Stimulated activated CD4-positive, alpha-beta T cell treated with anti-CD3 and anti-CD28 coated beads, TNF-alpha, amount 100 ng/mL, for 4 hours (primary cell): ENCODE results near the gene SYNDIG1.

Experiments used
- DNase-seq, 3 experiments: peaks; one replicate each; pipeline ENCODE4 v3.0.0-alpha.2; 2020; ENCODE audit warnings: low read depth in 3 of 3

Gene SYNDIG1

DNA sequence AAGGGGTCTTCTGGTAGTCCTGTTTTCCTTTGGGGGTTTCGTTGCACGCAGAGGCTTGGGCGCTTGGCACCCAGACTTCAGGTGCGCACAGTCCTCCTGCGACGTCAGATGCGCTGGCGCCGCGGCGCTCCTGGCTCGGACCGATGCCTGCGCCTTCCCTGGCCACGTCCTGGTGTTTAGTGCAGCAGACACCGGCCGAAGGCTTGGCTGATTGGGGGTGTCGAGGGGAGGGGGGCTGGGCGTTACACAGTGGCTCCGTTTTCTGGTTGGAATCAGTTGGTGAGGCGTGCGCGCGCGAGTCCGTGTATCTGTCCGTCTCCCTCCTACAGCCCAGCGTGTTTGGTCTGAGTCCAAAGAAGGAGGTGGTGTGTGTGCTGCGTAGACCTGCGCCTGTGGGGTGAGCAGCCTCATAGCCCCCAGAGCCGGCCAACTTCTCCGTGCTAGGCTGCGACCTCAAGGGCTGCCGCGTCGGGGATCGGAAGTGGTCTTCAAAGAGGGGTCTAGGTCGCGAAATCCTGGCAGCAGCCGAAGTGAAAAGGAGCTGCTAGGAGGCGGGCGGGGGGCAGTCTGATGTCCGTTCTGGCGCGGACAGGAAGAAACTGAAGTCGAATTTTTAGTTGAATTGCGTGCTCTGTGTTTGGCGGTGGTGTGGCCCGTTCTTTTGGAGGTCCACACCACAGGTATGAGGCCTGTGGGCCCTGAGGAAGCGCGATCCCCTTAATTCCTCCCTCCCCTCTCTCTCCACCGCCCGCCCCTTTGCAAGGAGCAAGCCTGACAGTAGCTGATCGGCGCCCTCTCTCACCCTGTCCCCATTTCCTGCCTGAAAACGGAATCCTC, 1.5 kb downstream of the SYNDIG1 start:
- no peak for DNase-seq

DNA sequence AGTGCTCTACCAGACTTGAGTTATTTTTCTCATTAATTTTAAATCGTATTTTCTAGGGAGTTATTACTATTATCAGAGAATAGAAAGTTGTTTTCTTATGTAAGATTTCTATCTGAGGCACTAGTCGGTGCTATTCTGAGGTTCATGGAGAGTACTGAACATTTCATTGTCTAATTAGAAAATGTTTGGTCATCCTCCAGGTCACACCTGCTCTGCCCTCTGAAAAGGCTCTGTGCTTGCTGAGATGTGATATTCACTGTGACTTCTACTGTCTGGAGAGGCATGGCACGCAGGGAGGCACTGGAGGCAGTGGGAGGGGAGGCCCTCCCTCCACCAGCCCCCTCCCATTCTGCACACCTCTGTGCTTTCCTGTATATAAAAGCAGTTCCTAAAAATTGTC, 3.0 kb downstream of the SYNDIG1 start:
- no peak for DNase-seq

DNA sequence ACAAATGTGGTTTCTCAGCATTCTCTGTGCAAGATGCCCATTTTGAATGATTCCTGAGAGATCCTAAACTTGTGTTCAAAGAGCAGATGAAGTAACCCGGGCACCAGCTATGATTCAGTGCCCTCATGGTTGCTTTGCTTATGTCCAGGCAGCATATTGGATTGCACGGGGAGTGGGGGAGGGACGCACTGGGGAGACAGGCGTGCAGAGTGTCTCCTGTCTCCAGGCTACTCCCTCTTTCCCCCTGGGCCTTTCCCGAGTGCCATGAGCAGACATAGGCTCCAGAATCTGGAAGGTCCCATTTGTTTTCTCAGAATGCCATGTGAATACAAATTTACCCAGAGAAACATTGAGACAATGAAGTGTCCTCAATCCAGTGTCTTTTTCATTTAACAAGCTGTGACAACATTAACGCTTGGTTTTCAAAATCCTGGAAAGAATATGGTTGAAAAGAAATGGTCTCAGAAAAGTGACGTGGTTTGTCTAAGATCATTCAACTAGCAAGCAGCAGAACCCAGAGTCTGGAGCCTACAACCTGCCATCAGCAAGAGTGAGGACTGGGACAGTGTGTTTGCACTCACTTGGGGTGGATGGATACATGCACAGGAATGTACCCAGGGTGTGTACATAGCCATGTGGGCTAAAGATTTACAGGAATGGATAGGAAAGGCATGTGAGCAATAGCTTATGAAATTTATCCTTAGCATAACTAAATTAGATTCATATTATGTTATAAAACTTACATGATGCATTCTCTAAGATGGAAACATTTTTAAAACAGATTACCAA, 4.2 kb downstream of the SYNDIG1 start:
- no peak for DNase-seq

DNA sequence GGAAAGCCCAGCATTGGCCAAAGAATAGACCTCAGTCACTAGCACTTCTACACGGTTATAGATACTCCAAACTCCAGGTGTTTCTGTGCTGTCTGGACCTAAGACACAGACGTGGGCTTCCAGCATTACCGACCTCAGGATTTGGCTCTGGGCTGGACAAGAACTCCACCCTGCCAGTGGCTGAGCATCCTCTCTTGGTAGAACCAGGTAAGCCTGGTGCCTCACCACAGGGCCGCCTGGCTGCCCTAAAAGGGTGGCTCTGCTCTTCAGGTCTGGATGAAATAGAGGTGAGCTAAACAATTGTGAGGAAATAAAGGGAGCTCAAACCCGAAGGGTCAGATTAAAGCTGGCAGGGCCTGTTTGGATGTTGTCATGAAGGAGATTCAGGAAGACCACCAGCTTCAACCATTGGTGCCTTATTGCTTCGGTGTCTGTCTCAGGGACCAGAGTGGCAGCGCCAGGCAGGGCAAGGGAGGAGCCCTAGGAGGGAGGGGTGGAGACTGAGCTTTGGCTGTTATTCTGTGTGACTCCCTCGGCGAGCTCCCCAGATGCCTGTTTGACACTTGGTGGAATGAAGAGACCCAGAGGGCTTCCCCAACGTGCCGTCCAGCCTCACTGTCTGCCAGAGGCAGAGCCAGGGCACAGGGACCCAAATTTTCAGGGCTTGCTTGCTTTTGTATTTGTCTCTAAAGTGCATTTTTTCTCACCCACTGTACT, 8.6 kb downstream of the SYNDIG1 start:
- no peak for DNase-seq

DNA sequence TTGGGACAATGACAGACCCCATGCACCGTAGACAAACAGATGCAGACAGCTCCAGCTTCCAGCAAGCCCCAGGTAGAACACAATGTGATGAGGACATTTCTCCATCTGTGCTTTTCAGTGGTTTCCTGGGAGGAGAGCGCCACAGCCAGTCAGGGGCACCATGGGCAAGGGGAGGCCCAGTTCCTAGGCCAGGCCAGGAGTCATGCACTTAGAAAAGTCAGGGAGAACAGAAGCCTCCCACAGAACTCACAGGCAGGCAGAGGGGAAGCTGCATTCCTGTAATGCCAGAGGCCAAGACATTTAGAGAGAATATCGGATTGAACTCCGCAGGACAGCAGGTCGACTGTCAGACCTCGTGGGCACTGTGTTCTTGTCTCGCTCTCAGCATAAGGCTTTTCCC, 9.2 kb downstream of the SYNDIG1 start:
- DNase-seq: no peak

DNA sequence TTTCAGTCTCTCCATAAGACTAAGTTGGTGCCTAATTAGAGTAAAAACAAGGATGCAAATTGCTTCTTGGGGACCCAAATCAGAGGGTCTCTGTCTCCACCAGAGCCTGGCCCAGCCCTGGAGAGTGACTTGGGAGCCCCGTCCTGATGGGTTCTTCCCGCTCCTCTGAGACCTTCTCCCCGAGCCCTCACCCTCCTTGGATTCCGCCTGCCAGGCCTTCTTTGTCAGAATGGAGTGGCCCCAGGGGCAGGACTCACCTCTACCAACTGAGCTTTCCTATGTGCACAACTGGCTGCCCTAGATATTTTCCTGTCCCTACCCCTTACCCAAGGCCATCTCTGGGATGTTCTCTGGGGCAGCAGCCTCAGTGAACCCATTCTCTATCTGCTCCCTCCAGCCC, 9.7 kb downstream of the SYNDIG1 start:
- DNase-seq: no peak

DNA sequence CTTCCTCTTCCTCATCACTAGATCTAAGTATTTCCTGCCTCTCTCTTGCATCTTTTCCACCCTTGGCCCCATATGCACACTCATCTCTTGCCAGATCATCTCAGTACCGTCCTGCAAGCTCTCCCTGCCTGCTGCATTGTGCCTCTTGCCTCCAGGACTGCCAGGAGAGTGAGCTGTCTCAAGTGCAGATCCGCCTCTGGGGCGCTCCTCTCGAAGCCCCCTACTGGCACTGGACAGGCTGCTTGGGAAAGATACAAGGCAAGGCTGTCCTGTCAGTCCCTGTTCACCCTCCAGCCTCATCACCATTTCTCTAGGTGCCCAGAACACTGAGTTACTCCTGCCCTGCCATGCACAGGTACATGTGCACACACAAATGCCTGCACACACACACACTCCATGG, 10.2 kb downstream of the SYNDIG1 start:
- DNase-seq: no peak

DNA sequence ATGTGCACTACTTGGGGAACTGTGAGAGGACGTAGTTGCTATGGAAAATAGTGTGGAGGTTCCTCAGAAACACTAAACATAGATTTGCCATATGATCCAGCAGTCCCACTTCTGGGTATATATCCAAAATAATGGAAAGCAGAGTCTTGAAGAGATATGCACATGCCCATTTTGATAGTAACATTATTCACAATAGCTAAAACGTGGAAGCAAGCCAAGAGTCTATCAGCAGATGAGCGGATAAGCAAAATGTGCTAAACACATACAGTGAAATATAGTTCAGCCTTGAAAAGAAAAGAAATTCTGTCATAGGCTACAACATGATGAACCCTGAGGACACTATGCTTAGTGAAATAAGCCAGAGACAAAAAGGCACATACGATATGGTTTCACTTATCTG, 11.1 kb downstream of the SYNDIG1 start:
- no peak for DNase-seq

DNA sequence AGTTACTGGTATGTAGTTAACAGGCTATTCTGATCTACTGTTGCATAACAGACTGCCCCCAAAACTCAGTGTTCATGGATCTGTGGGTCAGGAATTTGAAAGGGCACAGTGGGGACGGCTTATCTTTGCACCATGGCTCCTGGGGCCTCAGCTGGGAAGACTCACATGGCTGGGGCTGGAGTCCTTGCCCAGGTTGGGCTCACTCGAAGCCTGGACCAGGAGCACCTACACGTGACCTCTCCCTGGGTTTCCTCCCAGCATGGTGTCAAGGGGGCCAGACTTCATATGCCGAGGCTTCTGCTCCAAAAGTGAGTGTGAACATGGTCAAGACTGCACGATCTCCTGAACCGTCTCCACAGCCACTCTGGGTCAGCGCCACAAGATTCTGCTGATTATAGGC, 11.7 kb downstream of the SYNDIG1 start:
- DNase-seq: no peak

DNA sequence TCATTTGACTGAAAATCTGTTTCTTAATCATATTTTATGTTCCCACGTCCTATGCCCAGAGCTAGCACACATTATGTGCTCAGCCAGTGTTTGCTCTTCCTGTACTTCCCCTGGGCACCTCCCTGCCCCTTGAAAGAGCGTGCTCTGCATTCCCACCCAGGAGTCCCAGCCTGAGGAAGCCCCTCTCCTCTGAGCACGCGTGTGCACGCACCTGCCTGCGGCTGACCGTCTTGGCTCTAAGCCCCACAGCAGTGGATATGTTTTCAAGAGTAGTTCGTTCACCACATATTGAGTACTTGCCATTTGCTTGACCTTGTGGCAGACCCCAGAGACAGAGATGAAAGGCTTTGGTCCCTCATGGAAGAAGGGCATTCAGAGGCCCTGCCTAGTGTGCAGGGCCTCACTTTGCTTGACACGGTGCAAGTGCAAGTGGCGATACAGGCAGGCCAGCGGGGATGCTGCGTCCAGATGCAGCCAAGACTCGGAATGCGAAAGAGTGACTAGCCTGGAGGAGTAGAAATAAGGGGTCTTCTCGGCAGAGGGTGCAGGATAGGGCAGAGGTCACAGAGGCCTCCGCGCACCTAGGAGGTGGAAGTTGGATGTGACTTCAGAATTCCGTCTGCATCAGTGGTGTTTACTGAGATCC, 14.1 kb downstream of the SYNDIG1 start:
- no peak for DNase-seq

DNA sequence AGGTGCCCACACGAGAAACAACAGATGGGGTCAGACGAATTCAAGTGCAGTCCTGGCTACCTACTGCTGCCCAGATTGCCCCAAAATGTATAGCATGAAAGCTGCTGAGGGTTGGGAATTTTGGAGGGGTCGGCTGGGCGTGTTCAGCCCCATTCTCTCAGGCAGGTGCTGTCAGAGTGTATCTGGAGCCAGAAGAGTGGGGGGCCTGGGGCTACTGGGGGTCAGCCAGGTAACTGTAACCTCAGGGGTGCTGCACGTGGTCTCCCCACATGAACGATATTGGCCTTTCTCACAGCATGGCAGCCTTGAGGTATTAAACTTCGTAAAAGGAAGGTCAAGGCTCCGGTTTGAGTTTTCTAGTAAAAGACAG, 14.6 kb downstream of the SYNDIG1 start:
- DNase-seq: no peak

DNA sequence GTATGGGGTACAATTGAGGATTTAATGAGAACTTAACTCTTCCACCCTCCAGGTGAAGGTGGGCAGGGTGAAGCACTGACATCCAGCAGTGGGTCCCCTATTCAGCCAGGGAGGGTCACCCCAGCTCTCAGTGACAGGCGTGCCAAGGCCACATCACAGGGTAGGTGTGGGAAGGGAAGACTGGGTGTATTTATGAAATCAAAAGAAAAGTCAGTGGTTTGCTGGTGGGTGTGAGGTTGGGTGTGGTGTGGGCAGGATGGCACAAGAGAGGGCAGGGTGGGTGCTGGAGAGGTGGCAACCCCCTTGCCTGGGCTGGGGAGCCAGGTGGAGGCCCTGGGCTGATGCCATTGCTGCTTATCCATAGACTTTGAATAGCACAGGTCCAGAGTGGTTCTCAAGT, 16.6 kb downstream of the SYNDIG1 start:
- no peak for DNase-seq

DNA sequence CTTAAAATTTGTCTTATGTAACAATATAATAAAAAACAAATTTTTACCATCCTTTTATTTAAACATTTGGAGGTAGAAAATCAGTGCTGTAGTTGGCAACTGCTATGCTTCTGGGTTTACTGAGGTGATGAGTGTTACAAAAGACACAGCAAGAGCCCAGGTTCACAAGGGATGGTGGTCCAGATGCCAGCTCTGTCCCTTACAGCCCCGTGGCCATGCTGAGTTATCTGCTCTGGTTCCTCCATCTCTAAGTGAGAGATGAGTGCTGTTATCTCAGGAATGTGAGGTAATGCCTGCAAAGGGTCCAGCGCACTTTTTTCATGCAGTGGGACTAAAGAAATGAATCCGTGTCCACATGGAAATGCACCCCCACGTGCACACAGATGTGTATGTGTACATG, 17.8 kb downstream of the SYNDIG1 start:
- no peak for DNase-seq

DNA sequence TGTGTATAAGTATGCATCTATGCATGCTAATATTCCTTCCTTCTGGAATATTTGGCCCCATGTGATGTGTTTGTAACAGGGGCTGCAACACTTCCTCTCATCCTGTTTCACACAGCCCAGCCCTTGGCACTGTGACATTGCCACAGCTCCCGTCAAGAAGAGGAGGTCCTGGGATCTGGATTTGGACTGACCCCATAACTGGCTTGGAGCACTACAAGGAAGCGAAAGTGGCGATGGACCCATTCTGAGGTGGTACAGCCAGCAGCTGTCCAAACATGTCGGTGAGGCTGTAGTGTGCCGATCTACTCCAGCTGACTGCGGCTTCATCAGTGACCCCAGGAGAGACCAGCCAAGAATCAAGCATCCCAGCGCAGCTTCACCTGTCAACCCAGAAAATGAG, 18.2 kb downstream of the SYNDIG1 start:
- no peak for DNase-seq

DNA sequence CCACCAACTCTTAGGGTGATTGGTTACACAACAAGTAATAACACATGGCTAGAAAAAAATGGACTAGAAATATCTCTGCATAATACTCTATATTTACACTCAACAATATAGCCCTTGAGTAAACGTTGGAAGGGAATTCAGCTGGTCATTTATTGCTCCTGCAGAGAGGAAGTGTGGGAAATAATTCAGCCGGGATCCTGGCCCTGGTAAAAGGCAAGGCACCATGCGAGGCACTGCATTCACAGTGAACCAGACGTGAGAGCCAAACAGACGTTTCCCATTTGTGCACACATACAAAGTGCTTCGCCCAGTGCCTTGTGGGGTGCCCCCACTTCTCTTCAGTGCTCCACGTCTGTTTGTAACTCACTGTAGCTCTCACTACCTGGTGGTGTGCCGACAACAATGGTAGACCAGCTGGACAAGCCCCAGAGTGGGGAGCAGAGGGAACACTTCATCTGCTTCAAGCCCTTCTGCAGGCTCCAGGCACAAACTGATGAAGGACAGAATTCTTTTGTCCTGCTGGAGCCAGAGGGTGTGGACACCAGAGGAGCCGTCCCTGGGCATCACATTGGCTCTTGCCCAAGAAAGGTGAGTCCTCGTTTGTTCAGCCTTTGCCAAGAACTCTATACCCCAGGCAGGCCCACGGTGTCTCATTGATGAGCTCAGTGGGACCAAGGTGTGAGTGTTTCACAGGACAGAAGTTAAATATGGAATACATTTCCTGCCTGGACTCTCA, 18.8 kb downstream of the SYNDIG1 start:
- no peak for DNase-seq

DNA sequence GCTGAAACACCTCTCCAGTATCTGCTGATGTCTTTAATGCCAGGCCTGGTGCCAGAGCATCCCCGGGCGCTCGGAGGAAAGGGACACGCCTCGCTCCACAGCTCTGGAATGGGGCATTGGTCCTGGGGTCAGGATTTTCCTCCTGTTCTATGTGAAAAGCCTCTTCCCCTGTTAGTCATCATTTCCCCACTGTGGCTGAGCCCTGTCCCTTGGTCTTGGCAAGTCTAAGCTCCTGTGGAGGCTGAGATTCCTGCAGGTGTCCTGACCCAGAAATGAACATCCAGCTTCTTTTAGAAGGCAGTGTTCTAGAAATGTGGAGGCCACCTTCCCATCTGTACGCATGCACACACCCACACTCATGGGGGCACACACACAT, 19.4 kb downstream of the SYNDIG1 start:
- DNase-seq: no peak

DNA sequence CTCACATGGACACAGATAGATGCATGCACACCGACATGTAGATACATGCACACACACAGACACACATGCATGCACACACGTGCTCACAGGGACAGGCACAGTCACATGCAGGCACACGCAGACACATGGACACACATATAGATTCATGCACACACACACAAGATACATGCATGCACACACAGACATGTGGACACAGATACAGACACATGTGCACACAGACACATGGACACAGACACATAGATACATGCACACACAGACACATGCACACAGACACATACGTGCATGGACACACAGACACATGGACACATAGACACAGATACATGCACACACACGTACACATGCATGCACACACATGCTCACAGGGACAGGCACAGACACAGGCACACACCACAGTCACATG, 19.8 kb downstream of the SYNDIG1 start:
- no peak for DNase-seq

DNA sequence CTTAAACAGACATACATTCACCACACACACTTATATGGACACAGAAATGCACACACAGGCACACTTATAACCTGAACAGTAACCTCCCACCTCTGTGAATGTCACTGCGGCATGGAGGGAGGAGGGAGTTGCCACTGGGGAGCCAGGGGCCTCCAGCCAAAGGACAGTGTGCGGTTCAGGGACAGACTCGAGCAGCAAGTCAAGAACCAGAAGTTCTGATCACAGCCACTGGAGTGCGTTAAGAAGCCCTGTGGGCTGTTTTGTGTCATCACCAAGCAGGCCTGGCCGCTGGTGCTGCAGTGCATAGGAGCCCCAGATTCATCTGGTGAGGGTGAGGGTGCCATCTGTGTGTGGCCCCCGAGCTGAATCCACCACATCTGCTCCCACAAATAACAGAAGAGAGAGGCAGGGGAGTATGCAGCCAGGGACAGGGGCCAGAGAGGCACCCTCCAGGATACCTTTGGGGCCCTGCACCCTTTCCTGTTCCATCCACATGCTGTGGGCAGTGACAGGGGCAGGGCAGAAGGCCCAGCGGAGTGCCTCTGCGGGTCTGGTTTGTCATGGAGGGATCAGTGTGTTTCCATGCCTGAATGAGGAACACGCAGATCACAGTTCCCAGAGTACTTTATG, 20.3 kb downstream of the SYNDIG1 start:
- no peak for DNase-seq

DNA sequence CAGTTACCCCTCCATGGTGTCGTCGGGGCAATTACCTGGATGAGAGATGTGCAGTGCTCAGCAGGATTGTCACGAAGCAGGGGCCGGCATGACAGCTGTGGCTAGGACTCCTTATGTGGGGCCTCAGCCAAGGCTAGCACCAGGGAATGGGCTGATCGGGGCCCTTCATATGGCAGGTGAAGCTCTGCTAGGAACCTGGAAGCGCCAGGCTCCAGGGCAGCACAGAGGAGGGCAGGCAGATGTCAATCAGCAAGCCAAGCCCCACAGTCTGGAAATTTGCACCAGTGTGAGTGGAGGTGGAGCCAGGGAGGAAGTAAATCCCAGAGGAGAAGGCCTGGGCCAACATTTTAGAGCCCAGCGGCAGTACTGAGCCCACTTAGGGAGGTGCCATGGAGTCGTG, 21.2 kb downstream of the SYNDIG1 start:
- DNase-seq: no peak

DNA sequence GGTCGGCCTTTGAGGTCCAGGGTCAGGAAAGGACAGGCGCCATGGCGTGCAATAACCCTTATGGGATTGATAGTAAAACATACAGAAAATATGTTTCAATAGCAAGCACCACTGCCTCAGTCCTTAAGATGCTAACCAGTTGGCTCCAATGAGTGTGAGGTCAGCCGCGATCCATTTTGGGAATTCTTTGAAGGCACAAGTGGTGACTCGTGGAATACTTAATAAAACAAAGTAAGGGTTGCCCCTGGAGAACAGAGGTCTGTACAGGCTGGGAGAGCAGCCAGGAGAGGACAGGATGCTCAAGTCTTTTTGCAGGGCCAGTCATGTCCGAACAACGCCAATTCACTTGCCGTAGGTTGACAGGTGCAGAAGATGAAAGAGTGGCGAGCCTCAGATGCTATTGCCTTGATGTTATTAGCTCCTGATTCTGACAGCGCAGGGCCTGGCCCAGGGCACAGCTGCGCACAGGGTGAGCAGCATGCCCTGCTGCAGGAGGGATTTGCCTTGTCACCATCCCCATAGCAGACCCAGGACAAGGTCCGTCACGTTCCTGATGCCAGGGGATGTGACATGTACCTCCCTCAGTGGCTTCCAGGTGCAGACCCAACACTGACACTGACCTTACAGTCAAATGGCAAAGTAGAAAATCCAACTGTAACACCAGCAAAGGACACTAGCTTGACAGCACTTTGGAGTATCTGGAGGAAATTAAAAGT, 21.8 kb downstream of the SYNDIG1 start:
- DNase-seq: no peak
